T-helper 22 cell (primary cell): Measurements from ENCODE around the gene NFKBIB.
"Not testable (repeated sequence)": the region's sequence is repeated elsewhere in the genome, so short reads cannot be mapped to it uniquely, and the experiment has no call there.

Source experiments
- DNase-seq: peaks from one replicate; pipeline ENCODE4 v3.0.0-alpha.2; 2020; ENCODE audit warnings: low read depth

NFKBIB gene

GRCh38 chr19:38875656-38876395 is 23.9 kb upstream of the NFKBIB start:
- no peak for DNase-seq

GRCh38 chr19:38877781-38878574 is 21.8 kb upstream of the NFKBIB start, which contains the start of gene RINL:
Gene RINL, minus strand, starts transcription at chr19:38878275. Its CDS starts 1,533 bp downstream, at chr19:38876742.
- DNase-seq: peak; percentile 49

- DNase-seq: no peak
Observed at GRCh38 chr19:38878575-38879399, 21.0 kb upstream of the NFKBIB start.

- no peak for DNase-seq
Observed at GRCh38 chr19:38879400-38879751, 20.4 kb upstream of the NFKBIB start.

GRCh38 chr19:38880076-38880881 is 19.5 kb upstream of the NFKBIB start:
- no peak for DNase-seq

GRCh38 chr19:38880882-38881609 is 18.7 kb upstream of the NFKBIB start:
- DNase-seq: no peak

GRCh38 chr19:38883286-38883685 is 16.5 kb upstream of the NFKBIB start:
- DNase-seq: no peak

GRCh38 chr19:38884691-38885090 is 15.1 kb upstream of the NFKBIB start:
- not testable (repeated sequence) for DNase-seq

- no peak for DNase-seq
Observed at GRCh38 chr19:38888876-38889275, 10.9 kb upstream of the NFKBIB start.

- DNase-seq: no peak
Observed at GRCh38 chr19:38889803-38890202, 10.0 kb upstream of the NFKBIB start.

- DNase-seq: no peak
Observed at GRCh38 chr19:38890686-38891085, 9.1 kb upstream of the NFKBIB start.

- DNase-seq: no peak
Observed at GRCh38 chr19:38891771-38892170, 8.0 kb upstream of the NFKBIB start.

GRCh38 chr19:38892841-38893240 is 6.9 kb upstream of the NFKBIB start:
- no peak for DNase-seq

GRCh38 chr19:38893341-38893771 is 6.4 kb upstream of the NFKBIB start:
- DNase-seq: no peak

- DNase-seq: no peak
Observed at GRCh38 chr19:38894968-38895367, 4.8 kb upstream of the NFKBIB start.

GRCh38 chr19:38898788-38899446 is 852 bp upstream of the NFKBIB start:
- no peak for DNase-seq

- no peak for DNase-seq
Observed at GRCh38 chr19:38900202-38900629, 447 bp downstream of the NFKBIB start.

GRCh38 chr19:38900743-38901190 is 998 bp downstream of the NFKBIB start:
- no peak for DNase-seq

- no peak for DNase-seq
Observed at GRCh38 chr19:38901683-38902082, 1.9 kb downstream of the NFKBIB start.
